ENCODE data around the gene BRIX1.
"Not testable (repeated sequence)": the region's sequence is repeated elsewhere in the genome, so short reads cannot be mapped to it uniquely, and the experiment has no call there.

The BRIX1 gene

GRCh38 chr5:34968258-34968657 lies 52.7 kb downstream of the BRIX1 start:
- no peak for DNase-seq

DNA sequence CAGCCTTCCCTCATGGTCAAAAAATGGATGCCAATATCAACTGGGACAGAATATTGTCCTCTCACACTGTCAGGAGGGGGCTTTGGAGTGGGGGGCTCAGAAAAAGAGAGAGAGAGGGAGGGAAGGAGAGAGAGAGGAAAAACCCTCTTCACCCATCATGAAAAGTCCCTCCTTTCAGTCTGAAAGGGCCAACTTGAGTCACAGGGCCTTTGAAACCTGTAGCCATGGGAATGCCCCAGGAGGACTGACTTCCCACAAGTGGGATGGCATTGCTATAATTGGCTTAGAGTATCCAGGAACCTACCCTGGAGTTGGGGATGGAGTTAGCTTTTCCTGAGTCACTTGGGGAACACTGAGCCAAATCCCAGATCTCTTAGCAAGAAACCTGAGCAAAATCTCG lies 55.0 kb downstream of the BRIX1 start:
- no peak for DNase-seq

DNA sequence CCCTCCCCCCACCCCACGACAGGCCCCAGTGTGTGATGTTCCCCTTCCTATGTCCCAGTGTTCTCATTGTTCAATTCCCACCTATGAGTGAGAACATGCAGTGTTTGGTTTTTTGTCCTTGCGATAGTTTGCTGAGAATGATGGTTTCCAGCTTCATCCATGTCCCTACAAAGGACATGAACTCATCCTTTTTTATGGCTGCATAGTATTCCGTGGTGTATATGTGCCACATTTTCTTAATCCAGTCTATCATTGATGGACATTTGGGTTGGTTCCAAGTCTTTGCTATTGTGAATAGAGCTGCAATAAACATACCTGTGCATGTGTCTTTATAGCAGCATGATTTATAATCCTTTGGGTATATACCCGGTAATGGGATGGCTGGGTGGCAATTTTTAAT lies 56.1 kb downstream of the BRIX1 start:
- not testable (repeated sequence) for DNase-seq
